Activated CD8-positive, alpha-beta memory T cell treated with anti-CD3 and anti-CD28 coated beads, Interleukin-2, amount 10 ng/mL, durations not matched to agents 7 days and 5 days (primary cell): Measurements from ENCODE around the gene SMIM8. TPM values are rescaled to one million over a fixed set of nuclear protein-coding genes. Genes with fewer than 3 reads are reported as not detected.

ENCODE experiments used
- ATAC-seq: fragments of 150-1000 bp; cut with Tn5 transposase; one replicate; pipeline ENCODE4 v1.10.0; 2021; ENCODE audit warnings: moderate library complexity
- CTCF ChIA-PET: fragments of 350-600 bp; sonication (Branson Sonifier 250); formaldehyde crosslinking; loops from one replicate; lab custom pipeline; 2021; ENCODE audit warnings: antibody characterized with exemption; lab: Charles Lee
- DNase-seq: peaks from one replicate; pipeline ENCODE4 v3.0.0-alpha.2; 2020
- H3K27ac Mint-ChIP-seq: one replicate; pipeline ENCODE4 v1.8.0; 2021; ENCODE audit warnings: mild to moderate bottlenecking, mixed read lengths
- H3K27me3 Mint-ChIP-seq: one replicate; pipeline ENCODE4 v1.8.0; 2021; ENCODE audit warnings: mixed read lengths
- H3K36me3 Mint-ChIP-seq: one replicate; pipeline ENCODE4 v1.8.0; 2021; ENCODE audit warnings: mild to moderate bottlenecking, mixed read lengths
- H3K4me1 Mint-ChIP-seq: one replicate; pipeline ENCODE4 v1.8.0; 2021; ENCODE audit warnings: mixed read lengths
- H3K4me3 Mint-ChIP-seq: one replicate; pipeline ENCODE4 v1.8.0; 2021; ENCODE audit warnings: mild to moderate bottlenecking, moderate library complexity, mixed read lengths
- H3K9me3 Mint-ChIP-seq: one replicate; pipeline ENCODE4 v1.8.0; 2022; ENCODE audit warnings: low read depth, mixed read lengths
- total RNA-seq, 2 experiments: library from RNA; stranded (reverse); gene quantifications; one replicate each; pipeline ENCODE4 v1.2.3, GENCODE V29; 2021

SMIM8 gene
- total RNA-seq, 2 experiments from 2014 or later = 7.7 to 8.1 TPM

DNA sequence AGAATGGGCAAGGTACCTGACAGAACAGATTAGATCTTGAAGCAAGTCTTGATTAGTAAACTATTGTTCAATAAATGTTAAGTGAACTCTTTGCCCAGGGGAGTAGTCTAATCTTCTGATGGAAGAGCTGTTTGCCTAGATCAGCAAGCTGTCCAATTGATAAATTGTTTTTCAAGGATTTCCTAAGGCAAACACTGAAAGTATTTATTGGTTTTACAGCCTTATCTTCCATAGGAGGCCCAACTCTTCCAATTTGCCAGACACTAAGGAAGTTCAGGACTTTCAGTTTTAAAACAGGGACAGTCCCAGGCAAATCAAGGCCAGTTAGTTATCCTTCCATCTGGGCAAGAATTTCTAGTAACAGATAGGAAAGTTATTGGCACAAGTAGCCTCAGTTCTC is 20.4 kb downstream of the SMIM8 start:
- Mint-ChIP-seq H3K36me3 (no peaks in the 10 kb centered on the region), H3K27ac (no peak overlapping the region), H3K4me1 (no peaks in the 10 kb centered on the region), H3K4me3 (no peak overlapping the region), H3K27me3 (no peaks in the 10 kb centered on the region), H3K9me3 (no peaks in the 10 kb centered on the region)
- no peak for ATAC-seq
- DNase-seq = no peak
- CTCF ChIA-PET = no interaction called here

DNA sequence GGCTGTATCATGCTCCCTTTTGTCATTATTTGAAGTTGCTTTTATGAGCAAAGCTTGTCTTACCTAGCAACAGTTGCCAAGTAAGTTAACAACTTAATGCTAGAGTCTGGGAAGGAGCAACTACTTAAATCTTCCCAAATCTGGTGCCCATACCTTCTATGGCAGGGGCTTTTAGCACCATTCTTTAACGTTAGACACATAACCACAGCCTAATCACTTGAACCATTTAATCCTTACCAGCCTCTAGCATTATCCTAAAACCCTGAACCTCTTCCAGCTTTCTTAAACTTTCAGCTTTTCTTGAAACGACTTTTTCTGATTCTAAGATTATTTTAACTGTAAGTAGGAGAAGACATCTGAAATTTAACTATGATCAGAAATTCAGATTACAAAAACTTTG is 22.3 kb downstream of the SMIM8 start, which contains the start of gene C6orf163:
Gene C6orf163, plus strand, starts transcription at position 83 of the 400 bp plus-strand sequence. Its CDS starts 287 bp downstream, at position 370.
- H3K27me3 Mint-ChIP-seq = no peaks in the 10 kb centered on the region
- no peak for ATAC-seq
- H3K27ac Mint-ChIP-seq = no peak within 1 kb of the TSS

DNA sequence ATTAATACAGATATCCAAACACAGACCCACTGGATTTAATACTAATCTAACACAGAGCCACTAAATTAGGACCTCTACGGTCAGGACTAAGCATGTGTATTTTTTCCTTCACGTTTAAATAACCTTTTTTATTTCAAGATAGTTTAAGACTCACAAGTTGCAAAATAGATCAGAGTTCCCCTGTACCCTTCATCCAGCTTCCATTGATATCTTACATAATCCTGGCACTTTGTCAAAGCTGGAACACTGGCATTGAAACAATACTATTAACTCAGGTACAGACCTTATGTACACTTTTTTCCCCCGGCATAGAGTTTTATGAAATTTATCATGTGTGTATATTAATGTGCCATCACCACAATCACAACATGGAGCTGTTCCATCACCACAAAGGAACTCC is 24.3 kb downstream of the SMIM8 start:
- CTCF ChIA-PET = interaction anchor here (1.1 kb wide), 1 partner anchor 11 kb away, joined by 3 read pairs; no protein-coding TSS in a partner anchor
- Mint-ChIP-seq H3K9me3 (no peaks in the 10 kb centered on the region), H3K27me3 (no peaks in the 10 kb centered on the region), H3K4me1 (no peaks in the 10 kb centered on the region), H3K27ac (no peak overlapping the region), H3K4me3 (no peak overlapping the region), H3K36me3 (no peaks in the 10 kb centered on the region)
- ATAC-seq (no peak), DNase-seq (no peak)

More for the DNA sequence above, 22.3 kb downstream of the SMIM8 start, which contains the start of gene C6orf163:
- no peak for DNase-seq
- no peak within 1 kb of the TSS for H3K4me3 Mint-ChIP-seq
- no peaks in the 10 kb centered on the region for H3K4me1 Mint-ChIP-seq
- no peaks in the 10 kb centered on the region for H3K36me3 Mint-ChIP-seq
- CTCF ChIA-PET = interaction anchor here (1.0 kb wide), 1 partner anchor 1436 kb away, joined by 3 read pairs; no protein-coding TSS in a partner anchor
- H3K9me3 Mint-ChIP-seq = no peaks in the 10 kb centered on the region

DNA sequence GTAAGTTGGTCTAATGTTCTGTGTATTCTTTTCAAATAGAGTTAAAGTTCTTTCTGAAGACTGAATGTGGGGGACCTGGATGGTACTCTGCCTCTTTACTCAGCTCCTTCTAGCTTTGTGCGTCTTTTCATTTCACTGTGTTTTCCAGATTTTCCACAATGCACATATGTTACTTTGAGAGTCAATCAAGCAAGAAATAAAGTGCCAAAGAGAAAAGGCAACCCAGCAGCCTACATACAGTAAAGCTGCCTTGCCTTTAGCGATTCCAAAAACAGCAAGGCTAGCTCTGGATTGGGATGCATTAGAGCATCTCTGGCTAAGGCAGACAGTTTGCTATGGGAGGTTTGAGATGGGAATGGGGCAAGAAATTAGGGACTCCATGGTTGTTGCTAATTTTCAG is 27.5 kb downstream of the SMIM8 start:
- H3K9me3 Mint-ChIP-seq = no peaks in the 10 kb centered on the region
- no peaks in the 10 kb centered on the region for H3K27me3 Mint-ChIP-seq
- DNase-seq (no peak), ATAC-seq (no peak)
- H3K36me3 Mint-ChIP-seq = no peaks in the 10 kb centered on the region
- CTCF ChIA-PET = interaction anchor here (1.4 kb wide), 1 partner anchor 10 kb away, joined by 3 read pairs; no protein-coding TSS in a partner anchor
- no peak overlapping the region for H3K4me3 Mint-ChIP-seq
- H3K27ac Mint-ChIP-seq = no peak overlapping the region
- no peaks in the 10 kb centered on the region for H3K4me1 Mint-ChIP-seq

DNA sequence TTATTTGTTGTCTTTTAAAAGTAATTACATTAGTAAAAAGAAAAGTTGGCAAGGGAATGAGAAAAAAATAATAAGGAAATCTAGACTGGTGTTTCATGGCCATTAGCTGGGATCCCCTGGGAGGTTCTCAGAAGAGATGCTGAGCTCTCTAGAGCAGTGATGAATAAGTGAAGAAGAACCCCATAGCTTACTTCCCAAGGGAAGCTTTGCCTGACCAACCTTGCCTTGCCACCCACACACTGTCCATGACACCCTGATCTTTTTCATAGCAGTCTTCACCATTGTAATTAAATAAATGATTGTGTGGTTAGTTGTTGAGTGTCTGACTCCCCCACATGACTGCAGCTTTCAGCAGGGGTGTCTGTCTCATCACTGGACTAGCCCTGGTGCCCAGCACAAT is 28.1 kb downstream of the SMIM8 start:
- no peak for DNase-seq
- ATAC-seq = no peak
- Mint-ChIP-seq H3K27me3 (no peaks in the 10 kb centered on the region), H3K36me3 (no peaks in the 10 kb centered on the region), H3K27ac (no peak overlapping the region), H3K9me3 (no peaks in the 10 kb centered on the region), H3K4me1 (no peaks in the 10 kb centered on the region), H3K4me3 (no peak overlapping the region)
- CTCF ChIA-PET = interaction anchor here (1.4 kb wide), 1 partner anchor 11 kb away, joined by 3 read pairs; no protein-coding TSS in a partner anchor

- Mint-ChIP-seq H3K4me1 (no peaks in the 10 kb centered on the region), H3K9me3 (no peaks in the 10 kb centered on the region), H3K36me3 (no peaks in the 10 kb centered on the region), H3K4me3 (no peak overlapping the region), H3K27ac (no peak overlapping the region), H3K27me3 (no peaks in the 10 kb centered on the region)
- DNase-seq (no peak), ATAC-seq (no peak)
- CTCF ChIA-PET = no interaction called here
These were observed 29.2 kb downstream of the SMIM8 start for GRCh38 chr6:87351583-87351982.

DNA sequence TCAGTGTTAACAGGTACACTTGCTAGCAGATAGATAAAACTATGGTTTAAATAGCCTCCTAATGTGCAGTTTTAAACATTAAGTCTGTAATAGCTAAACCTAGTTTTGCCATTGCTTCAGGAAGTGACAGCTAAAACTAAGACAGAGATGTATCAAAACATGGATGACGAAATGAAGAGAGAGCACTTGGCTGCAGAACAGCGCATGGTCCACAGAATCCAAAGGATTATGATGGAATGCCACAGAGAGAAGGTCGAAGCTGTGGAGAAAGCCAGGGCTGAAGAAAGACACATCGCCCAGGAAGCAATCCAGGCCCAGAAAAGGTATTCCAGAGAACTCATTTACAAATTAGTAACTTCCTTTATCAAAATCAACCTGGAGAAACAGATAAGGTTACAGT is 33.8 kb downstream of the SMIM8 start:
- peaks cover 2% of the 10 kb centered on the region for H3K36me3 Mint-ChIP-seq
- no peak overlapping the region for H3K27ac Mint-ChIP-seq
- CTCF ChIA-PET = no interaction called here
- ATAC-seq = no peak
- no peaks in the 10 kb centered on the region for H3K27me3 Mint-ChIP-seq
- no peaks in the 10 kb centered on the region for H3K9me3 Mint-ChIP-seq
- DNase-seq = no peak
- no peaks in the 10 kb centered on the region for H3K4me1 Mint-ChIP-seq
- H3K4me3 Mint-ChIP-seq = no peak overlapping the region

DNA sequence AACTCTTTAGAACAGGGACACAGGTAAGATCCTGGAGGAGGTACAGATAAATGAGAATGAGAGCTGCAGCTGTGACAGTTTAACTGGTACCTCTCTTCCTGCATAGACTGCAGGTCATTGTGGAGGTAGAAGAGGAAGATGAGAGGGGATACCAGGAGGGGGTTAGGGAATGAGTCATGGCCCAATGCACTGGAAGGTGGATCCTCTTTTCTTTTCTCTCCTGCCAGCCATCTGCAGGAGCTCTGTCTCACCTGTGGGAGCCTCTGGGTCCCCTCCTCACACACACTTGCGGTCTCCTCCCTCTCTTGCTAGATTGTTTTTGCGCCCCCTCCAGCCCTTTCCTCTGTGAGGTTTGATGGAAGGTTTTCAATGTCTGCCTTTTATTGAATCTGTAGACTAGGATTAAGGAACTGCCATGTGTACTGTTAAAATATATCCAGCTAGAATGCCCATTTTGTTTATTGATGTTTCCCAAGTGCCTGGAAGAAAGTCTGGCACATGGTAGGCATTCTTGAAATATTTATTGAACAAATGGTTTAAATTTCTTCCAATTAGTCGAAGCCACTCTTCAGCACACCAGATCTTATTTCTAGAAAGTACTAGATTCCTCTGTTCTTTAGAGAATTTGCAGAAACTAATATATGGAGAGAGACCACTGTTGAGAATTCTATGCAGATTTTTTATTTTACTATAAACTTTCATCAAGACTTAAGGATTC is 35.2 kb downstream of the SMIM8 start:
- CTCF ChIA-PET = no interaction called here
- H3K4me1 Mint-ChIP-seq = no peaks in the 10 kb centered on the region
- H3K27ac Mint-ChIP-seq = no peak overlapping the region
- H3K36me3 Mint-ChIP-seq = peaks cover 3% of the 10 kb centered on the region
- ATAC-seq = no peak
- no peak for DNase-seq
- no peaks in the 10 kb centered on the region for H3K9me3 Mint-ChIP-seq
- H3K4me3 Mint-ChIP-seq = no peak overlapping the region
- H3K27me3 Mint-ChIP-seq = no peaks in the 10 kb centered on the region

DNA sequence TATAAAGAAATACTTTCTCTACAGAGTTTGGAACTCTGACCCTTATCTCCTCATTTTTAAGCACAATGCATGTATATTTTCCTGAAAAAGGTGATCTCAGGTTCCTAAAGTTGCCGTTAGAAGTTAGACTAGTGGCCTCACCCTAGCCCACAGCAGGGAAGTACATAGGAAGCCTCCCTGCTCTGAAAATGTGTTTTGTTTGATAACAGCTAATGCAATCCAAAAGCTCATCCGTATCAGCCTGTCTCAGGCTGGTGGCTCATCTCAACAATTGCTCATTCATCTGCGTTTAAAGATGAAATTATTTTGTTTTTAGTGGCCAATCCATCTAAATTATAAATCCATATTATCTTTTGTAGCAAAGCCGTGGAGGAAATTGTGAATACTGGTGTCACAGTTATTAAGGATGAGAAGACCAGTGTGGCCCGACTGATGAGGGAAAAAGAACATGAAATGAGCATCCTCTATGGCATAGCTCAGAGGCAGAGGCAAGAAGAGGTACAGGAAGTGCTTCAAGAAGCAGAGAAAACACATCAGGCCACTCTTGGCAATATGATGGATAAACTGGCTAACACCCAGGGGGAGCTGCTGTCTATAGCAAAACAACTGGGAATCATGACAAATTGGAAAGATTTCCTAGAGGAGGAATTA is 42.3 kb downstream of the SMIM8 start:
- Mint-ChIP-seq H3K4me3 (no peak overlapping the region), H3K4me1 (no peaks in the 10 kb centered on the region), H3K36me3 (peaks cover 6% of the 10 kb centered on the region), H3K9me3 (no peaks in the 10 kb centered on the region), H3K27ac (no peak overlapping the region), H3K27me3 (no peaks in the 10 kb centered on the region)
- DNase-seq (no peak), ATAC-seq (no peak)
- CTCF ChIA-PET = no interaction called here

GRCh38 chr6:87366072-87366827 is 43.9 kb downstream of the SMIM8 start:
- Mint-ChIP-seq H3K27ac (no peak overlapping the region), H3K4me1 (no peaks in the 10 kb centered on the region), H3K36me3 (peaks cover 4% of the 10 kb centered on the region), H3K4me3 (no peak overlapping the region), H3K9me3 (no peaks in the 10 kb centered on the region), H3K27me3 (no peaks in the 10 kb centered on the region)
- no peak for ATAC-seq
- DNase-seq = no peak
- CTCF ChIA-PET = no interaction called here

- no peak for ATAC-seq
- CTCF ChIA-PET = no interaction called here
- no peak overlapping the region for H3K4me3 Mint-ChIP-seq
- H3K4me1 Mint-ChIP-seq = no peaks in the 10 kb centered on the region
- H3K27ac Mint-ChIP-seq = no peak overlapping the region
- peaks cover 3% of the 10 kb centered on the region for H3K36me3 Mint-ChIP-seq
- no peaks in the 10 kb centered on the region for H3K9me3 Mint-ChIP-seq
- H3K27me3 Mint-ChIP-seq = no peaks in the 10 kb centered on the region
- DNase-seq = no peak
These were observed 44.5 kb downstream of the SMIM8 start for GRCh38 chr6:87366899-87367298.

GRCh38 chr6:87373377-87373776 is 51.0 kb downstream of the SMIM8 start:
- ATAC-seq (no peak), DNase-seq (no peak)
- peaks cover 8% of the 10 kb centered on the region for H3K4me1 Mint-ChIP-seq
- H3K36me3 Mint-ChIP-seq = peaks cover 1% of the 10 kb centered on the region
- H3K4me3 Mint-ChIP-seq = no peak overlapping the region
- no peaks in the 10 kb centered on the region for H3K27me3 Mint-ChIP-seq
- CTCF ChIA-PET = interaction anchor here (1.1 to 1.9 kb wide), 2 partner anchors 12 to 20 kb away, joined by 3 to 7 read pairs; no protein-coding TSS in a partner anchor
- no peak overlapping the region for H3K27ac Mint-ChIP-seq
- H3K9me3 Mint-ChIP-seq = no peaks in the 10 kb centered on the region

DNA sequence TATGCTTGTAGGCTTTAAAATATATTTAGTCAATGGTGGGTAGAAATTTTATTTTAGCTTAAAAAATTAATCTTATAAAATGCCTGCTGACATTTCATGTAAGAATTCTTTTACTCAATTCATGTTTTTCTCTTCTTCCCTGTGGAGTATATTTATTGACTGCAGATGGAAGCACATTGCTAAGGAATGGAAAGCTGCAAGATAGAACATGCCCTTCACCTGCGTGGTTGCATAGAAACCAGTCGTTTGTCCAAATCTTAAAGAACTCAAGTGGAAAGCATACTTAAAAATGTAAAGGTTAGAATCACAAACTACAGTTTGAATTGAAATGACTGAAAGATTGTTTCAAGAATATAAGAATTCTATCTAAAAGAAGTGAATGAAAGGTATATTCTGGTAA is 52.9 kb downstream of the SMIM8 start:
- peaks cover 1% of the 10 kb centered on the region for H3K36me3 Mint-ChIP-seq
- no peak for DNase-seq
- ATAC-seq = no peak
- no peak overlapping the region for H3K27ac Mint-ChIP-seq
- no peaks in the 10 kb centered on the region for H3K9me3 Mint-ChIP-seq
- peaks cover 14% of the 10 kb centered on the region for H3K4me1 Mint-ChIP-seq
- H3K27me3 Mint-ChIP-seq = no peaks in the 10 kb centered on the region
- no peak overlapping the region for H3K4me3 Mint-ChIP-seq
- CTCF ChIA-PET = interaction anchor here (1.9 kb wide), 1 partner anchor 18 kb away, joined by 7 read pairs; no protein-coding TSS in a partner anchor
